ENCODE data around the gene PCDHGA8. TPM values are rescaled to one million over a fixed set of nuclear protein-coding genes. Genes with fewer than 3 reads are reported as not detected.
"Not testable (repeated sequence)": the region's sequence is repeated elsewhere in the genome, so short reads cannot be mapped to it uniquely, and the experiment has no call there.

PCDHGA8 gene
- total RNA-seq, 4 donors from 2014 or later: 2.9 to 5.8 (median 4.7) TPM

- peaks cover 4 to 7% of the 10 kb centered on the region in 2 donors for H3K4me1 ChIP-seq
- H3K27me3 ChIP-seq: no peaks in the 10 kb centered on the region
- no peak overlapping the region for H3K4me3 ChIP-seq (replicated peaks in 1 of 3)
- H3K36me3 ChIP-seq: no peaks in the 10 kb centered on the region
- DNase-seq: no peak
- no peak for TF ChIP-seq POLR2A (IDR thresholded peaks at IDR 0.05)
- no peak for TF ChIP-seq CTCF (IDR thresholded peaks at IDR 0.05)
- no peak overlapping the region for H3K27ac ChIP-seq
- H3K9me3 ChIP-seq: no peaks in the 10 kb centered on the region
- intact Hi-C loops (cut with DNase I): no loop called here
- 16 to 34% methylated on average over 10 to 20 of the region's 61 CpGs for WGBS, 2 donors
Observed at GRCh38 chr5:141399555-141400258, 7.3 kb downstream of the PCDHGA8 start.

GRCh38 chr5:141402553-141403243, 10.3 kb downstream of the PCDHGA8 start, which contains the start of gene PCDHGA9:
Gene PCDHGA9 (plus strand): TSS chr5:141402778. CDS start chr5:141402953, 175 bp downstream.
- H3K9me3 ChIP-seq: no peaks in the 10 kb centered on the region
- peak in 1 of 2 donors; percentile 44 for DNase-seq
- TF ChIP-seq POLR2A (IDR thresholded peaks at IDR 0.05) (no peak), CTCF (IDR thresholded peaks at IDR 0.05) (peak in 3 of 6 experiments; percentile 20 to 45 (median 35))
- intact Hi-C loops (cut with DNase I): no loop called here
- no peaks in the 10 kb centered on the region for H3K27me3 ChIP-seq
- no peaks in the 10 kb centered on the region for H3K36me3 ChIP-seq
- WGBS, 2 donors: 13 to 16% methylated on average over 27 of the region's 27 CpGs
- H3K4me3 ChIP-seq (replicated peaks in 1 of 3): peak within 1 kb of the TSS in 1 of 3 donors; percentile 19
- no peak within 1 kb of the TSS for H3K27ac ChIP-seq
- peaks cover 4 to 7% of the 10 kb centered on the region in 2 donors for H3K4me1 ChIP-seq

- 24 to 26% methylated on average over 22 of the region's 22 CpGs for WGBS, 2 donors
- intact Hi-C loops (cut with DNase I): no loop called here
- TF ChIP-seq CTCF (IDR thresholded peaks at IDR 0.05) (no peak), POLR2A (IDR thresholded peaks at IDR 0.05) (no peak)
- Histone ChIP-seq H3K27me3 (no peaks in the 10 kb centered on the region), H3K36me3 (no peaks in the 10 kb centered on the region), H3K4me3 (replicated peaks in 1 of 3) (no peak overlapping the region), H3K9me3 (no peaks in the 10 kb centered on the region), H3K4me1 (peaks cover 4 to 7% of the 10 kb centered on the region in 2 donors), H3K27ac (no peak overlapping the region)
- DNase-seq: no peak
Observed at GRCh38 chr5:141403387-141403786, 11.0 kb downstream of the PCDHGA8 start.

- H3K4me3 ChIP-seq (replicated peaks in 1 of 3); H3K4me1 ChIP-seq; H3K36me3 ChIP-seq; intact Hi-C loops (cut with DNase I); H3K27me3 ChIP-seq; H3K9me3 ChIP-seq; H3K27ac ChIP-seq: not testable (repeated sequence)
- peak; percentile 58 to 62 for DNase-seq
- TF ChIP-seq CTCF (IDR thresholded peaks at IDR 0.05): peak; percentile 32 to 58 (median 55)
- WGBS, 2 donors: 12 to 15% methylated on average over 31 to 40 of the region's 51 CpGs
Observed at GRCh38 chr5:141407790-141408505, 15.5 kb downstream of the PCDHGA8 start, which contains the start of gene PCDHGB6. Gene PCDHGB6 (plus strand): TSS chr5:141408021. CDS start chr5:141408203, 182 bp downstream.
